ENCODE results near the gene DDX43.

GRCh38 chr6:73400656-73401055 lies 6.0 kb downstream of the DDX43 start:
- TF ChIP-seq CTCF (conservative IDR thresholded peaks at IDR 0.05; ENCODE audit: low read depth, low read length) (no peak), EZH2 (IDR thresholded peaks at IDR 0.05; ENCODE audit: borderline replicate concordance, low read depth, low read length, poor library complexity, severe bottlenecking) (no peak)
